Measurements from ENCODE around the gene ADRA2B. TPM values are rescaled to one million over a fixed set of nuclear protein-coding genes. Genes with fewer than 3 reads are reported as not detected.

ADRA2B gene
- total and polyA plus RNA-seq, 2 experiments from 2014 or later: not detected

- Histone ChIP-seq H3K9ac (no peak overlapping the region), H3K4me1 (ENCODE audit: insufficient read depth) (peaks cover 5% of the 10 kb centered on the region; the same call in 1 of the 2 replicates), H3K9me3 (ENCODE audit: low read depth) (no peaks in the 10 kb centered on the region), H3K4me3 (no peak overlapping the region), H3K79me2 (ENCODE audit: insufficient read depth) (no peaks in the 10 kb centered on the region), H4K20me1 (ENCODE audit: insufficient read depth) (no peaks in the 10 kb centered on the region), H3K36me3 (ENCODE audit: low read depth) (no peaks in the 10 kb centered on the region), H3K27me3 (replicated peaks; ENCODE audit: insufficient read depth) (no peaks in the 10 kb centered on the region), H3F3A (ENCODE audit: insufficient read depth) (peaks cover 6% of the 10 kb centered on the region; the same call in 1 of the 2 replicates), H2AFZ (no peak overlapping the region), H3K9me2 (ENCODE audit: insufficient read depth) (no peaks in the 10 kb centered on the region), H3K27ac (no peak overlapping the region), H3K4me2 (ENCODE audit: unreplicated experiment) (no peak overlapping the region)
- WGBS, 2 experiments (ENCODE audit: low coverage in 1 of 2, low lambda C conversion rate in 2 of 2, missing lambda C conversion rate in 2 of 2): 82 to 85% methylated on average over 9 of the region's 9 CpGs
- in situ Hi-C loops (cut with MboI): no loop called here
- no peak for TF ChIP-seq EZH2 (IDR thresholded peaks at IDR 0.05; ENCODE audit: insufficient read depth, poor library complexity, severe bottlenecking)
- no peak for TF ChIP-seq EZH2phosphoT487 (IDR thresholded peaks at IDR 0.05; ENCODE audit: insufficient read depth, low read depth)
- no peak for DNase-seq
Observed at GRCh38 chr2:96151595-96152303, 35.4 kb upstream of the ADRA2B start.

- Histone ChIP-seq H3K27ac (no peak overlapping the region), H3F3A (ENCODE audit: insufficient read depth) (peaks cover 6% of the 10 kb centered on the region; the same call in 1 of the 2 replicates), H3K4me1 (ENCODE audit: insufficient read depth) (peaks cover 9% of the 10 kb centered on the region; the same call in 1 of the 2 replicates), H3K4me2 (ENCODE audit: unreplicated experiment) (no peak overlapping the region), H3K36me3 (ENCODE audit: low read depth) (no peaks in the 10 kb centered on the region), H4K20me1 (ENCODE audit: insufficient read depth) (no peaks in the 10 kb centered on the region), H2AFZ (no peak overlapping the region), H3K9me3 (ENCODE audit: low read depth) (no peaks in the 10 kb centered on the region), H3K79me2 (ENCODE audit: insufficient read depth) (no peaks in the 10 kb centered on the region), H3K27me3 (replicated peaks; ENCODE audit: insufficient read depth) (no peaks in the 10 kb centered on the region), H3K9me2 (ENCODE audit: insufficient read depth) (no peaks in the 10 kb centered on the region), H3K9ac (no peak overlapping the region), H3K4me3 (no peak overlapping the region)
- TF ChIP-seq EZH2phosphoT487 (IDR thresholded peaks at IDR 0.05; ENCODE audit: insufficient read depth, low read depth) (no peak), EZH2 (IDR thresholded peaks at IDR 0.05; ENCODE audit: insufficient read depth, poor library complexity, severe bottlenecking) (no peak)
- no peak for DNase-seq
- in situ Hi-C loops (cut with MboI): no loop called here
- WGBS, 2 experiments (ENCODE audit: low coverage in 1 of 2, low lambda C conversion rate in 2 of 2, missing lambda C conversion rate in 2 of 2): 91 to 92% methylated on average over 14 of the region's 14 CpGs
Observed at GRCh38 chr2:96150791-96151594, 34.6 kb upstream of the ADRA2B start.

- Histone ChIP-seq H3K79me2 (ENCODE audit: insufficient read depth) (no peaks in the 10 kb centered on the region), H3K9me3 (ENCODE audit: low read depth) (no peaks in the 10 kb centered on the region), H3K27ac (no peak overlapping the region), H3K9ac (no peak overlapping the region), H3K4me3 (no peak overlapping the region), H3K36me3 (ENCODE audit: low read depth) (no peaks in the 10 kb centered on the region), H4K20me1 (ENCODE audit: insufficient read depth) (no peaks in the 10 kb centered on the region), H2AFZ (no peak overlapping the region), H3F3A (ENCODE audit: insufficient read depth) (peaks cover 6% of the 10 kb centered on the region; the same call in 1 of the 2 replicates), H3K9me2 (ENCODE audit: insufficient read depth) (no peaks in the 10 kb centered on the region), H3K4me1 (ENCODE audit: insufficient read depth) (peaks cover 9% of the 10 kb centered on the region; the same call in 1 of the 2 replicates), H3K27me3 (replicated peaks; ENCODE audit: insufficient read depth) (no peaks in the 10 kb centered on the region), H3K4me2 (ENCODE audit: unreplicated experiment) (no peak overlapping the region)
- no peak for DNase-seq
- in situ Hi-C loops (cut with MboI): no loop called here
- no peak for TF ChIP-seq EZH2phosphoT487 (IDR thresholded peaks at IDR 0.05; ENCODE audit: insufficient read depth, low read depth)
- WGBS, 2 experiments (ENCODE audit: low coverage in 1 of 2, low lambda C conversion rate in 2 of 2, missing lambda C conversion rate in 2 of 2): 67 to 69% methylated on average over 6 of the region's 6 CpGs
Observed at GRCh38 chr2:96150007-96150640, 33.8 kb upstream of the ADRA2B start.
